MM.1S (cell line): ENCODE results near the gene DHX9.

Experiments
- DNase-seq: peaks from one replicate; pipeline ENCODE4 v3.0.0-alpha.2; 2015
- H2AFZ ChIP-seq: fragments of 300-600 bp; sonication (generic); 2 replicates; pipeline ENCODE4 v1.6.0; 2016; ENCODE audit warnings: antibody characterized with exemption, low read length
- H3F3A ChIP-seq: fragments of 300-600 bp; sonication (generic); 2 replicates; pipeline ENCODE4 v1.6.1; 2016; ENCODE audit warnings: mild to moderate bottlenecking, antibody characterized with exemption, low read length, moderate library complexity, mixed read lengths; ENCODE audit not compliant: insufficient read depth
- H3K27ac ChIP-seq: fragments of 300-600 bp; sonication (generic); 2 replicates; pipeline ENCODE4 v1.5.1; 2016; ENCODE audit warnings: mild to moderate bottlenecking, low read length
- H3K27me3 ChIP-seq: fragments of 300-600 bp; sonication (generic); replicated peaks from 2 replicates; pipeline ENCODE4 v1.6.0; 2016; ENCODE audit warnings: low read length; ENCODE audit not compliant: insufficient read depth
- H3K36me3 ChIP-seq: fragments of 300-600 bp; sonication (generic); replicated peaks from 2 replicates; pipeline ENCODE4 v1.6.1; 2016; ENCODE audit warnings: mild to moderate bottlenecking, low read length, mixed read lengths; ENCODE audit not compliant: insufficient read depth
- H3K4me1 ChIP-seq: fragments of 300-600 bp; sonication (generic); 2 replicates; pipeline ENCODE4 v1.6.1; 2016; ENCODE audit warnings: low read length, mixed read lengths
- H3K4me2 ChIP-seq: fragments of 300-600 bp; sonication (generic); 2 replicates; pipeline ENCODE4 v1.6.0; 2016; ENCODE audit warnings: low read depth, low read length
- H3K4me3 ChIP-seq: fragments of 300-600 bp; sonication (generic); 2 replicates; pipeline ENCODE4 v1.5.1; 2016; ENCODE audit warnings: low read length, mixed read lengths
- H3K79me2 ChIP-seq: fragments of 300-600 bp; sonication (generic); 2 replicates; pipeline ENCODE4 v1.6.1; 2016; ENCODE audit warnings: mixed run types, low read length, mixed read lengths
- H3K9ac ChIP-seq: fragments of 300-600 bp; sonication (generic); 2 replicates; pipeline ENCODE4 v1.6.1; 2016; ENCODE audit warnings: low read length, mixed read lengths
- H3K9me2 ChIP-seq: fragments of 300-600 bp; sonication (generic); replicated peaks from 2 replicates; pipeline ENCODE4 v1.6.1; 2016; ENCODE audit warnings: mild to moderate bottlenecking, low read length, mixed read lengths; ENCODE audit not compliant: insufficient read depth
- H3K9me3 ChIP-seq: fragments of 300-600 bp; sonication (generic); replicated peaks from 2 replicates; pipeline ENCODE4 v1.6.1; 2016; ENCODE audit warnings: mild to moderate bottlenecking, low read length, mixed read lengths; ENCODE audit not compliant: insufficient read depth
- H4K20me1 ChIP-seq: fragments of 300-600 bp; sonication (generic); 2 replicates; pipeline ENCODE4 v1.6.1; 2016; ENCODE audit warnings: mild to moderate bottlenecking, low read length, moderate library complexity, mixed read lengths; ENCODE audit not compliant: insufficient read depth
- CTCF ChIP-seq: fragments of 300-600 bp; sonication (generic); IDR thresholded peaks from 2 replicates; pipeline ENCODE4 v1.5.1; 2016; ENCODE audit warnings: antibody characterized with exemption, low read length, mixed read lengths
- EZH2 ChIP-seq: fragments of 300-600 bp; sonication (generic); optimal IDR thresholded peaks from 2 replicates; pipeline ENCODE3; 2017; ENCODE audit warnings: low read depth, mild to moderate bottlenecking, antibody characterized with exemption, low read length, mixed read lengths
- EZH2phosphoT487 ChIP-seq: fragments of 300-600 bp; sonication (generic); IDR thresholded peaks from 2 replicates; pipeline ENCODE4 v1.6.1; 2018; ENCODE audit warnings: antibody characterized with exemption, low read length

The DHX9 gene

GRCh38 chr1:182847105-182847504 lies 8.0 kb downstream of the DHX9 start:
- Histone ChIP-seq H4K20me1 (peaks cover 79% of the 10 kb centered on the region), H3K9me2 (no peaks in the 10 kb centered on the region)

GRCh38 chr1:182848736-182849135 lies 9.6 kb downstream of the DHX9 start:
- Histone ChIP-seq H3K27ac (no peak overlapping the region), H3K9ac (no peak overlapping the region), H3K4me1 (no peaks in the 10 kb centered on the region), H3K9me3 (no peaks in the 10 kb centered on the region), H3K4me2 (no peak overlapping the region), H3F3A (peaks cover 4% of the 10 kb centered on the region; the same call in 1 of the 2 replicates), H3K9me2 (no peaks in the 10 kb centered on the region), H3K4me3 (no peak overlapping the region), H2AFZ (no peak overlapping the region), H3K79me2 (peaks cover 100% of the 10 kb centered on the region), H3K27me3 (no peaks in the 10 kb centered on the region), H3K36me3 (peaks cover 36% of the 10 kb centered on the region), H4K20me1 (peaks cover 64% of the 10 kb centered on the region)
- TF ChIP-seq EZH2phosphoT487 (no peak), EZH2 (no peak), CTCF (no peak)
- no peak for DNase-seq

More at GRCh38 chr1:182847105-182847504, 8.0 kb downstream of the DHX9 start:
- TF ChIP-seq EZH2phosphoT487 = no peak
- no peak for TF ChIP-seq CTCF
- Histone ChIP-seq H3K36me3 (peaks cover 37% of the 10 kb centered on the region), H3K4me2 (no peak overlapping the region), H3K79me2 (peaks cover 100% of the 10 kb centered on the region), H3K4me3 (no peak overlapping the region), H3F3A (peaks cover 8% of the 10 kb centered on the region; the same call in 1 of the 2 replicates), H3K4me1 (no peaks in the 10 kb centered on the region), H3K9ac (no peak overlapping the region), H3K9me3 (no peaks in the 10 kb centered on the region), H2AFZ (no peak overlapping the region), H3K27me3 (no peaks in the 10 kb centered on the region), H3K27ac (no peak overlapping the region)
- DNase-seq = no peak

- Histone ChIP-seq H3K4me2 (no peak overlapping the region), H3K9me3 (no peaks in the 10 kb centered on the region), H2AFZ (no peak overlapping the region), H3F3A (peaks cover 4% of the 10 kb centered on the region; the same call in 1 of the 2 replicates), H3K27ac (no peak overlapping the region), H3K9ac (no peak overlapping the region), H3K79me2 (peaks cover 99% of the 10 kb centered on the region), H3K27me3 (no peaks in the 10 kb centered on the region), H3K9me2 (no peaks in the 10 kb centered on the region), H3K36me3 (peaks cover 44% of the 10 kb centered on the region), H3K4me3 (no peak overlapping the region), H4K20me1 (peaks cover 56% of the 10 kb centered on the region), H3K4me1 (no peaks in the 10 kb centered on the region)
- DNase-seq = no peak
- no peak for TF ChIP-seq EZH2phosphoT487
- TF ChIP-seq CTCF = no peak
- TF ChIP-seq EZH2 = no peak
These were observed 11.2 kb downstream of the DHX9 start for GRCh38 chr1:182850319-182850718.
